HEK293T (cell line): ENCODE results near the gene NPHS1.

ENCODE experiments used
- CTCF ChIA-PET: fragments of 350-600 bp; formaldehyde crosslinking; extraction: SDS; loops from one replicate; lab custom pipeline; 2021; ENCODE audit warnings: antibody characterized with exemption, inconsistent platforms; lab: Yijun Ruan, JAX
- POLR2A ChIA-PET: fragments of 350-600 bp; formaldehyde crosslinking; extraction: SDS; loops from one replicate; lab custom pipeline; 2020; ENCODE audit warnings: antibody characterized with exemption, inconsistent platforms; lab: Yijun Ruan, JAX
- DNase-seq: peaks from one replicate; pipeline ENCODE4 v3.0.0; 2012; ENCODE audit warnings: mixed read lengths; ENCODE audit errors: extremely low spot score
- ARNT ChIP-seq: fragments of 450-650 bp; IDR thresholded peaks from 2 replicates; pipeline ENCODE4 v1.6.1; 2017; ENCODE audit warnings: mild to moderate bottlenecking
- BHLHE40 ChIP-seq: fragments of 450-650 bp; IDR thresholded peaks from 2 replicates; pipeline ENCODE4 v1.6.1; 2016; ENCODE audit warnings: mild to moderate bottlenecking, moderate library complexity, borderline replicate concordance
- CTBP1 ChIP-seq: fragments of 450-650 bp; IDR thresholded peaks from 2 replicates; pipeline ENCODE4 v1.6.1; 2016; ENCODE audit warnings: borderline replicate concordance
- ELF4 ChIP-seq: fragments of 450-650 bp; IDR thresholded peaks from 2 replicates; pipeline ENCODE4 v1.6.1; 2017; ENCODE audit warnings: antibody characterized with exemption
- FOXA1 ChIP-seq: fragments of 450-650 bp; IDR thresholded peaks from 2 replicates; pipeline ENCODE4 v1.6.1; 2016; ENCODE audit warnings: mild to moderate bottlenecking
- FOXK2 ChIP-seq: fragments of 450-650 bp; IDR thresholded peaks from 2 replicates; pipeline ENCODE4 v1.6.1; 2016; ENCODE audit warnings: mild to moderate bottlenecking
- FOXM1 ChIP-seq: fragments of 450-650 bp; IDR thresholded peaks from 2 replicates; pipeline ENCODE4 v1.6.1; 2017; ENCODE audit warnings: mild to moderate bottlenecking, borderline replicate concordance
- HDGF ChIP-seq: fragments of 450-650 bp; IDR thresholded peaks from 2 replicates; pipeline ENCODE4 v1.6.1; 2017; ENCODE audit warnings: antibody characterized with exemption, borderline replicate concordance
- L3MBTL2 ChIP-seq: fragments of 450-650 bp; conservative IDR thresholded peaks from 2 replicates; pipeline ENCODE4 v1.6.1; 2016; ENCODE audit warnings: mild to moderate bottlenecking
- LEF1 ChIP-seq: fragments of 450-650 bp; IDR thresholded peaks from 2 replicates; pipeline ENCODE4 v1.6.1; 2017; ENCODE audit warnings: mild to moderate bottlenecking, borderline replicate concordance
- NFRKB ChIP-seq: fragments of 450-650 bp; IDR thresholded peaks from 2 replicates; pipeline ENCODE4 v1.6.1; 2016; ENCODE audit warnings: mild to moderate bottlenecking, moderate library complexity
- SP1 ChIP-seq: fragments of 450-650 bp; IDR thresholded peaks from 2 replicates; pipeline ENCODE4 v1.6.1; 2017
- SUZ12 ChIP-seq: fragments of 450-650 bp; IDR thresholded peaks from 2 replicates; pipeline ENCODE4 v1.6.1; 2016; ENCODE audit warnings: mild to moderate bottlenecking
- TARDBP ChIP-seq: fragments of 450-650 bp; IDR thresholded peaks from 2 replicates; pipeline ENCODE4 v1.6.1; 2016
- ZNF384 ChIP-seq: fragments of 450-650 bp; IDR thresholded peaks from 2 replicates; pipeline ENCODE4 v1.6.1; 2016
- TF ChIP-seq, protein P1 (sequence below): fragments of 450-650 bp; IDR thresholded peaks from 2 replicates; pipeline ENCODE4 v1.6.1; 2016

NPHS1 gene

DNA sequence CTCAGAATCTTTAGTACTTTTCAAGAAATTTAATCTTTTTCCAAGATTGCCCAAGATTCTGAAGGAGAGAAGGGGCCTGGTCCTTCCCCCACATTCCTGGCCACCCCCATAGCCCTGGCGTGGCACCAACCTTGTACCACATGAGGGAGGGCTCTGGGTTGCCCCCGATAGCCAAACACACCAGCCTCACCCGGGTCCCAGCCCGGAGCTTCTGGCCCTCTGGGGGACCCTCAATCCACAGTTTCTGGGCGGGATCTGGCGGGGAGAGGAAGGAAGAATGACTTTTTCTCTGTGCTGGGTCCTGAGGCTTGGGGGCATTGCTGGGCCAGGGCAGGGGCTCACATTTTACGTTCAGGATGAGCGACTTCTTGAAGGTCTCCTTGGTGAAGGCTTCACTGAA lies 4.4 kb downstream of the NPHS1 start:
- POLR2A ChIA-PET, result no interaction called here
- TF ChIP-seq LEF1 (no peak), ELF4 (no peak), SUZ12 (no peak), FOXK2 (no peak), FOXM1 (no peak), BHLHE40 (no peak), ARNT (no peak), TARDBP (no peak), CTBP1 (no peak), L3MBTL2 (no peak), SP1 (no peak), HDGF (no peak), ZNF384 (no peak), FOXA1 (no peak), NFRKB (no peak)
- TF ChIP-seq, protein P1, sequence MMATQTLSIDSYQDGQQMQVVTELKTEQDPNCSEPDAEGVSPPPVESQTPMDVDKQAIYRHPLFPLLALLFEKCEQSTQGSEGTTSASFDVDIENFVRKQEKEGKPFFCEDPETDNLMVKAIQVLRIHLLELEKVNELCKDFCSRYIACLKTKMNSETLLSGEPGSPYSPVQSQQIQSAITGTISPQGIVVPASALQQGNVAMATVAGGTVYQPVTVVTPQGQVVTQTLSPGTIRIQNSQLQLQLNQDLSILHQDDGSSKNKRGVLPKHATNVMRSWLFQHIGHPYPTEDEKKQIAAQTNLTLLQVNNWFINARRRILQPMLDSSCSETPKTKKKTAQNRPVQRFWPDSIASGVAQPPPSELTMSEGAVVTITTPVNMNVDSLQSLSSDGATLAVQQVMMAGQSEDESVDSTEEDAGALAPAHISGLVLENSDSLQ, result no peak
- CTCF ChIA-PET, result no interaction called here
- no peak for DNase-seq

DNA sequence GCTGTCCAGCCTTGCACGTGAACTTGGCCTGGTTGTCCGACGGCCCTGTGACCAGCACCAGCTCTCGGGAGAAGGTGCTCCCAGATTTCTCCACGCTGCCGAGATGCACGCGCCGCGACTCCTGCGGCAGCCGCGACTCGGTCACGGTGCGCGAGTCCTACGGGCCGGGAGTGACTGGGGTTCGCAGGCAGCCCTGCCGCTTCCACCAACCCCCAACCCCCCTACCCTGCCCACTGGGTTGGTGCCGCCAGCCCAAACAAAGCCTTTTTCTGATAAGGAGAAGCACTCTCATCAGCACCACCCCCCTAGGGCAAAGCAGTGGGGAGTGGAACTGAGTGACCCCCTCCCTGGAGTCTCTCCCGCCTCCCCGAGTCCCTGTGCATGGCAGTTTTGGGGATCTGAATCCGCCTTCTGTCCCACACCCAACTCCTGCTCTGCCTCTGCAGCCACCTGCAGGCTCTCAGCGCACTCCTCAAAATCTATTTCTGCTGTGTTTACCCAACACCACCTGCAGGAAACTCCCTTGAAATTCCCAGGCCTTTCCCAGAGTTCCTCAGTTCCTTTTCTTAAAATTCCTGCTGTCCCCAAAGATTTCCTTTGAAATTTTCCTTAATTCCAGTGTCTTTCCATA lies 6.2 kb downstream of the NPHS1 start:
- TF ChIP-seq TARDBP (no peak), LEF1 (no peak), NFRKB (no peak), ZNF384 (no peak)
- ChIA-PET POLR2A (no interaction called here), CTCF (no interaction called here)
- DNase-seq, result no peak

DNA sequence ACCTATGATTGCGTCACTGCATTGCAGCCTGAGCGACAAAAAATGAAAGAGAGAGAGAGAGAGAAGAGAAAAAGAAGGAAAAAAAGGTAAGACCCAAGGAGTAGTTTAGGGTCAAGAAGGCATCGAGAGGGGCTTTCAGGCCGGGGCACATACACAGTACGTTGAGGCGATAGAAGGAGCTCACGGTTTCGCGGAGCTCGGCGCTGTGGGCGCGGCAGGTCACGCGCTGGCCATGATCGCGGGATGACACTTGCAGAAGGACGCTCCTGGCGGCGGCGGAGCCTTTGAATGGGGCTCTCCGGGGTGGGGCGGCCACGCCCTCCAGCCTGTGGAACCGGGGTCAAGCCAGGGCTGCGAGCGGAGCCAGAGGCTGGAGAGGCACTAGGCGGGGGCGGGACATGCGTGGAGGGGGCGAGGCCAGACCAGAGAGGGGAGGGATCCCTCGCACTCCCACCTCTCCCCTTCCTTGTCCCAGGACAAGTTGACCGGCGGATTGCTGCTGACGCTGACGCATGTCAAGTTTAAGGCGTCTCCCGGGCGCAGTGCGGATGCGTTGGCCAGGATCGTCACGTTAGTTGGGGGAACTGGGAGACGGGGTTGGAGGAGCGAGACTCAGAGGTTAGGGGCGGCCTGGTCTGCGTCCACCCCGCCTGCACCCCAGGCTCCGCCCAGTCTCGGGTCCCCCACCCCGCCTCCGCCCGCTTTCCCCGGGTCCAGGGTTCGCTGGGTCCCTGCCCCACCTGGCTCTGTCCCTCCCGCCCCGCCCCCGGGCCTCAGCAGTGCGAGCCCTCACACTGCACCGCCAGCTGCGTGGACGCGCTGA lies 6.9 kb downstream of the NPHS1 start:
- POLR2A ChIA-PET, result no interaction called here
- TF ChIP-seq CTBP1 (no peak), BHLHE40 (no peak), NFRKB (no peak), SP1 (no peak), ZNF384 (no peak)
- TF ChIP-seq, protein P1, result no peak

DNA sequence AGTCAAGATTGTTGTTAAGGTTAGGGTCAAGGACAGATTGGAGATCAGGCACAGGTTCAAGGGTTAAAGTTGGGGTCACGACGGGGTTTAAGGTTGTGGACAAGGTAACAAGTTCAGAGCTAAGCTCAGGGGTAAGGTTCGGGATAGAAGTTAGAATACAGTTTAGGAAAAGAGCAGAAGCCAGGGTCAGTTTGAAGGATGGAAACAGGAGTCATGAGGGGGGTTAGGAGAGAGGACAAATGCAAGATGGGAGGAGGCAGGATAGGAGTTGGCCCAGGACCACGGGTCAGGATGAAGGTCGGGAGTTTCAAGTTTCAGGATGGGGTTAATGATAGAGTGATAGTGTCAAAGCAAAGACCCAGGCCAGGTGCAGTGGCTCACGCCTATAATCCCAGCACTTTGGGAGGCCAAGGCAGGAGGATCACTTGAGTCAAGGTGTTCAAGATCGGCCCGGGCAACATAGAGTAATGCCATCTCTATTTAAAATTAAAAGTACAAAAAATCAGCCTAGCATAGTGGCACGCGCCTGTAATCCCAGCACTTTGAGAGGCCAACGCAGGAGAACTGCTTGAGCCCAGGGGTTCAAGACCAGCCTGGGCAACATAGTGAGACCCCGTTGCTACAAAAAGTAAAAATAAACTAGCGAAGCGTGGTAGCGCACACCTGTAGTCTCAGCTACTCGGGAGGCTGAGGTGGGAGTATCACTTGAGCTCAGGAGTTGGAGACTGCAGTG lies 7.7 kb downstream of the NPHS1 start:
- CTCF ChIA-PET, result no interaction called here
- no peak for DNase-seq
- POLR2A ChIA-PET, result no interaction called here
- TF ChIP-seq ELF4 (no peak), FOXA1 (no peak), SP1 (no peak), L3MBTL2 (no peak), LEF1 (no peak), SUZ12 (no peak), FOXK2 (no peak), HDGF (no peak), TARDBP (no peak), BHLHE40 (no peak), CTBP1 (no peak)
- TF ChIP-seq, protein P1, result no peak

More for the DNA sequence above, 6.9 kb downstream of the NPHS1 start:
- DNase-seq, result no peak
- CTCF ChIA-PET, result no interaction called here

DNA sequence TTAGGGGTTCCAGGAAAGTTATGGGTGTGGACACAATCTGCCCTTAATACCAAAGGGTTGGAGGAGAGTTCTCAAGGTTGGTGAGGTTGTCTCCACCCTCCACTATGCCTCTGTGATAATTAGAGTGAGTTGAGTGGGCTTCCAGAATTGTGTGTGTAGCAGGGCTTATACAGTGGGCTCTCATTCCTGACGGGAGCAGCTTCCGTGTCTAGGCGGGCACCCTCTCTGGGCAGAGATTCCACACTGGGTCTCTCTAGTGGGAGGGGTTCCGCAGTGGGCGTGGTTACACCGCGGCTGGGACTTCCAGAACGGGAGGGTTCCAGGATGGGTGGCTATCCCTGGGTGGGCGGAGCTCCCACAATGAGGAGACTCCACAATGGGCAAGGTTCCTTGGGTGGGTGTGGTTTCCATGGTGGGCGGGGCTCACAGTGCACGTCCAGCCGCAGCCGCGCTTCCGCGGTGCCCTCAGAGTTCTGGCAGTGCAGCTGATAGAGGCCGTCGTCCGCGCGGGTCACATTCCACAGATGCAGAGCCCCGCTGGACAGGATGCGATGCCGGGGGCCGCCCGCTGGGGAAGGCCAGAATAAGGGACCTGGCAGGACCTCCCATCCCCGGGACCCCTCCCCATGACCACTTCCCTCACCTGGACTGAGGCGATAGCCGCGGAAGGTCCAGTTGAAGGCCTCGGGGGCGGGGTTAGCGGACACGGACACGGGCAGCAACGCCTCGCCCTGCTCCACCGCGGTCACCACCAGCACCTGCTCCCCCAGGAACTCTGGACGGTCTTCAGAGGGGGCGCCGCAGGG lies 8.4 kb downstream of the NPHS1 start:
- peak; percentile 62 for DNase-seq
- CTCF ChIA-PET, result no interaction called here
- no peak for TF ChIP-seq NFRKB
- POLR2A ChIA-PET, result no interaction called here
